Measurements from ENCODE around the gene GARNL3.
A peak's percentile ranks its signal among the peaks of the same experiment; 100 is the strongest.

Gene GARNL3

GRCh38 chr9:127233550-127233949, 31.0 kb upstream of the GARNL3 start:
- DNase-seq (ENCODE audit: low spot score), result no peak

- no peak for DNase-seq (ENCODE audit: low spot score)
Observed at GRCh38 chr9:127233989-127234388, 30.6 kb upstream of the GARNL3 start.

- no peak for DNase-seq (ENCODE audit: low spot score)
Observed at GRCh38 chr9:127237801-127238200, 26.8 kb upstream of the GARNL3 start.

GRCh38 chr9:127241354-127241753, 23.2 kb upstream of the GARNL3 start:
- DNase-seq (ENCODE audit: low spot score), result no peak

GRCh38 chr9:127244609-127245601, 19.7 kb upstream of the GARNL3 start:
- peak; percentile 91 for DNase-seq (ENCODE audit: low spot score)

GRCh38 chr9:127245637-127246164, 18.9 kb upstream of the GARNL3 start:
- no peak for DNase-seq (ENCODE audit: low spot score)

- DNase-seq (ENCODE audit: low spot score), result no peak
Observed at GRCh38 chr9:127248241-127248640, 16.3 kb upstream of the GARNL3 start.

- no peak for DNase-seq (ENCODE audit: low spot score)
Observed at GRCh38 chr9:127249877-127250276, 14.7 kb upstream of the GARNL3 start.

GRCh38 chr9:127250896-127251391, 13.6 kb upstream of the GARNL3 start:
- no peak for DNase-seq (ENCODE audit: low spot score)

- DNase-seq (ENCODE audit: low spot score), result no peak
Observed at GRCh38 chr9:127252410-127253318, 11.9 kb upstream of the GARNL3 start.

GRCh38 chr9:127253446-127253845, 11.1 kb upstream of the GARNL3 start:
- no peak for DNase-seq (ENCODE audit: low spot score)

- DNase-seq (ENCODE audit: low spot score), result no peak
Observed at GRCh38 chr9:127255692-127256091, 8.9 kb upstream of the GARNL3 start.

- DNase-seq (ENCODE audit: low spot score), result no peak
Observed at GRCh38 chr9:127256324-127256723, 8.2 kb upstream of the GARNL3 start.

- DNase-seq (ENCODE audit: low spot score), result no peak
Observed at GRCh38 chr9:127258606-127259471, 5.7 kb upstream of the GARNL3 start.

GRCh38 chr9:127262602-127263001, 2.0 kb upstream of the GARNL3 start:
- no peak for DNase-seq (ENCODE audit: low spot score)

GRCh38 chr9:127263237-127263636, 1.3 kb upstream of the GARNL3 start:
- no peak for DNase-seq (ENCODE audit: low spot score)

GRCh38 chr9:127263664-127264063, 910 bp upstream of the GARNL3 start:
- no peak for DNase-seq (ENCODE audit: low spot score)

- DNase-seq (ENCODE audit: low spot score), result no peak
Observed at GRCh38 chr9:127267793-127268525, 3.4 kb downstream of the GARNL3 start.

- DNase-seq (ENCODE audit: low spot score), result no peak
Observed at GRCh38 chr9:127269449-127269848, 4.9 kb downstream of the GARNL3 start.

- no peak for DNase-seq (ENCODE audit: low spot score)
Observed at GRCh38 chr9:127273326-127273725, 8.8 kb downstream of the GARNL3 start.

- DNase-seq (ENCODE audit: low spot score), result no peak
Observed at GRCh38 chr9:127277099-127277498, 12.5 kb downstream of the GARNL3 start.
